Renal cortex interstitium (tissue), 11 donors: Measurements from ENCODE around the gene IFT57. TPM values are rescaled to one million over a fixed set of nuclear protein-coding genes. Genes with fewer than 3 reads are reported as not detected.
"Not testable (repeated sequence)": the region's sequence is repeated elsewhere in the genome, so short reads cannot be mapped to it uniquely, and the experiment has no call there.

Experiments
- DNase-seq, 11 donors: peaks; one replicate each; pipeline ENCODE4 v3.0.0-alpha.2; 2013; ENCODE audit warnings: low read depth in 9 of 11, low spot score in 4 of 11; ENCODE audit errors: extremely low read depth in 1 of 11
- polyA plus RNA-seq, 3 donors: library from polyadenylated mRNA; unstranded; fragments of 120-200 nt; gene quantifications; one replicate each; pipeline ENCODE4 v1.2.1, GENCODE V29; 2013; ENCODE audit not compliant: insufficient read length in 3 of 3

IFT57 gene
- polyA plus RNA-seq, 3 donors = 85.6 to 101 (median 97.5) TPM

GRCh38 chr3:108183181-108183580, 39.0 kb downstream of the IFT57 start:
- no peak for DNase-seq

DNA sequence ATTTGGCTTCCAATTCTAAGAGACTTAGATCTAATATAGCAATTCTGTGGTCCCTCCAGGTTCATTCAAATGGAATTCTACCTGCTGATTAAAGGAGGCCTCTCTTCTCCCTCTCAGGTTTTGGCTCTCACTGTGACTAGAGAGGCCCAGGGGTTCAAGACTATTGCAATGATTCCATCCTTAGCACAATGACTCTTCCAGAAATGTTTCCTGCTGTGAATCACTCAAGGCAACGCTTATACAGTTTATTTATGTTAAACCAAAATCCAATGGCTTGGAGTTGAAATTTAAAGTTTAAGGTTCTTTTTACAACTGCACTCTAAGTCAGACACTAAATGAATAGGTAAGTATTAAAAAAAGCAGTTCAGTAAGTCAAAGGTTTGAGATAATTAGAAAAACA, 39.9 kb downstream of the IFT57 start:
- DNase-seq = no peak

GRCh38 chr3:108181172-108181571, 41.1 kb downstream of the IFT57 start:
- no peak for DNase-seq

GRCh38 chr3:108180194-108180593, 42.0 kb downstream of the IFT57 start:
- no peak for DNase-seq

DNA sequence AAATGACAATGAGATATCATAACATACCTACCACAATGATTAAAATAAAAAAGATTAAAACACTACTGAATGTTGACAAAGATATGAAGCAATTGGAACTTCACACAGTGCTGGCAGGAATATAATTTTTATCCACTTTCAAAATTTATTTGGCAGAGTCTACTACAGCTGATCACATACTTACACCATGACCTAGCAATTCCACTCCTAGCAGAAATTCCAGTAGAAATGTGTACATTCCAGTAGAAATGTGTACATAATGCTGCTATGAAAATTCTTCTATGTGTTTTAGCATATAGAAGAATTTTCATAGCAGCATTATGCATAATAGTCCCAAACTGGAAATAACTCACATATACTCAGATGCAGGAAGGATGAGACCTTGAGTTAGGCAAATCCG, 43.5 kb downstream of the IFT57 start:
- no peak for DNase-seq

DNA sequence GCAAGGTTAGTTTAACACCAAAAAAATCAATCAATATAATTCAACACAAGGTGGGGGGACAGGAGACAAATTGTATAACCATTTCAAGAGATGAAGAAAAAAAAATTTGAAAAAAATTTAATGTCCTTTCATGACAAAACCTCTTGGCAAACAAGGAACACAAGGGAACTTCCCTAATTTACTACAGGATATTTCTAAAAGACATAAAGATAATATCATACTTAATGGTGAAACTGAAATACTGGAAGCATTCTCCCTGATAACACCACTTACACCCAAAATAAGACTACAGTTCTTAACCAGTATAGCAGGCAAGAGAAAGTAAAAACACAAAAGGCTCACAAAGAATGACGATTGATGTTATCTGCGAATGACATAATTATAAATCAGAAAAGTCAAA, 44.7 kb downstream of the IFT57 start:
- DNase-seq = no peak

GRCh38 chr3:108175352-108175751, 46.9 kb downstream of the IFT57 start:
- no peak for DNase-seq

GRCh38 chr3:108171106-108171505, 51.1 kb downstream of the IFT57 start:
- no peak for DNase-seq

- no peak for DNase-seq
These were observed 57.8 kb downstream of the IFT57 start for GRCh38 chr3:108164391-108164790.

DNA sequence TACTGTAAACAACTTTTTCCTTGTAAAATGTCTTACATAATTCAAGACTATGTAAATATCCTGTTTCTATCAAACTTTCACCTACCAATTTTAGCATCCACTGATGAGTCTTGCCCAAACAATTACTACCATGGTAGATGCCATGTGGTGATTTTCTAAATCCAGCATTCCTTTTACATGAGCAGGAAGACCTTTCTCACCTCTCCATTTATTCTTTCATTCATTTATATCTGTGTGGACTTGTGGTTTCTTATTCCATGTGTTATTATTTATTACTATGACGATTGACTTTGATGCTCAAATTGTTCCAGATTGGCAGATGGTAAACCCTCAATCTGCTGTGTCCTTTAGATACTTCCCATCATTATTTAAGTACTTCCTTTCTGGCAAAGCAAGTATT, 62.4 kb downstream of the IFT57 start:
- DNase-seq = no peak

- no peak for DNase-seq
These were observed 63.1 kb downstream of the IFT57 start for GRCh38 chr3:108159105-108159504.

DNA sequence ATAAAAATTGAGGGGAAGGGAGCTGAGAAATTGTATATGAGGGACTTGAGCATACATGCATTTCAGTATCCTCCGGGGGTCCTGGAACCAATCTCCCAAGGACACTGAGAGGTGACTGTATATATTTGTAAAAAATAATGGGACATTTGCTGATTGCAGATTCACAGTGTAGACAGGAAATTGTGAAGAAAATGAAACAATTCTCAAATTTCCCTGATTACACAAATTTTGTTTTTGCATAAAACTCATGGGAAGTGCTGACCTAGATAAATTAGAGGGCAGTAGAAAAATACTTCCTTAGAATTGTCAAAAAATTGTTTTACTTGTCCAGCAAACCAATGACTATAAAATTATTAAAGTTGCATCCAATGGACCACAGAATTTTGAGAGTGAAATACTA, 64.0 kb downstream of the IFT57 start:
- no peak for DNase-seq

DNA sequence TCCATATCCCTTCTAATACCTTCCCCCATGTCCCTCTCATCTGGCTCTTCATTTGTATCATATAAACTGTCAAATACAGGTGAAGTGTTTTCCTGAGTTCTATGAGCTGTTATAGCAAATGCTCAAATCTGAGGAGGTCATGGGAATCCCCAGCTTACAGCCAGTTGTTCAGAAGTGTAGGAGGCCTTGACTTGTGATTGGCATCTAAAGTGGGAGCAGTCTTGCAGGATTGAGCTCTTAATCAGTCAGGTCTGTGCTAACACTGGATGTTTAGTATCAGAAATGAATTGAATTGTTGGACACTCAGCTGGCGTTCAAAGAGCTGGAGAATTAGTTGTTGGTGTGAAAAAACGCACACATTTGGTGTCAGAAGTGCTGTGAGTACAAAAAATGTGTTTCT, 65.0 kb downstream of the IFT57 start:
- DNase-seq = no peak

- DNase-seq = no peak
These were observed 65.8 kb downstream of the IFT57 start for GRCh38 chr3:108156312-108156853.

DNA sequence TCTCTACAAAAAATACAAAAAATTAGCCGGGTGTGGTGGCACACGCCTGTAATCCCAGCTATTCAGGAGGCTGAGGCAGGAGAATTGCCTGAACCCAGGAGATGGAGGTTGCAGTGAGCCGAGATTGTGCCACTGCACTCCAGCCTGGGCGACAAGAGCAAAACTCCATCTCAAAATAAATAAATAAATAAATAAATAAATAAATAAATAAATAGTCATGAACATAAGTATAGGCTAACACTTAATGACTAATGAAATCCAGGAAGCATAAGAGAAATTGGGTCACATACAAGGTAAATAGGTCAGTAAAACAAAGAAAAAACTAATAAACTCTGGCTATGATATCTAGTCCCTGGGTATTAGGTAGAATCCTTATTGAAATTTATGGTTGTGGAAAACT, 66.6 kb downstream of the IFT57 start:
- not testable (repeated sequence) for DNase-seq

DNA sequence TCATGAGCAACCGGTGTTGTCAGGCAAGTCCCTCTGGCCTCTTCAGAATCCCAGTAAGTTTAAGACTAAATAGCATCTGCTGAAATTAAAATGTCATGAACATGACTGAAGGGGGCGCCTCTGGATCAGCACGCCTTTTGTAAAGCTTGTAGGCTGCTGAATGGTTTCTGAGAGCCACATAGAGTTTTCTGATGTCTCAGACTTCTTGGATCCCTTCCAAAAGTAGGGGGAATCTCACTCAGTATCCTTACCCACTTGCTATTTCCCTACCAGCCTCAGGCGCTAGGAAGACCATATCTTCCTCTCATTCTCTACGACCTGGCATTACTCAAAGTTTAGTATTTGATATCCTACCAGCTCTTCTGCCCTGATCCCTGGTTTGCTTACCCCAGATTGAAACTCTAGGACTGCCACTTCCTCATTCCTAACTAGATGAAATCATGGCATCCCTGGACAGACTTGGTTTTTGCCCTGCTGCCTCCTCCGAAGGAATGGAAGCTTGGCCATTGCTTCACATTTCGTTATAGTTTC, 68.7 kb downstream of the IFT57 start:
- DNase-seq = no peak

DNA sequence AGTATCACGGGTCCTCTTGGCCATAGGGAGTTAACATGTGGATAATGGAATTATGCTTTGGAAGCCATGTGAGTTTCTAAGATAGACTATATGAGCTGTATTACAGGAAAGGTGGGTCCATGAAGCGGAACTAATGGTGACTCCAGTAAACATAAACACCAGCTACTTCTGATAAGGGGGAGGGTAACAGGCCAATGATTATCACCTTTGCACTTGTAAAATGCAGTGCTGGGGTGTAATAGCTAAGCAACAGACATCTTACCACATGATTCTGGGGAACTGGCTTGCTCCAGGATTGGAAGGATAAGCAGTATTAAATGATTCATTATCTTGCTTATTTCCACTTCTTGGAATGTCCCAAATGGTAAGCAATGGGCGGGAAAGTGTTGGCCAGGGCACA, 70.0 kb downstream of the IFT57 start:
- DNase-seq = no peak

- DNase-seq = no peak
These were observed 72.0 kb downstream of the IFT57 start for GRCh38 chr3:108150200-108150599.

DNA sequence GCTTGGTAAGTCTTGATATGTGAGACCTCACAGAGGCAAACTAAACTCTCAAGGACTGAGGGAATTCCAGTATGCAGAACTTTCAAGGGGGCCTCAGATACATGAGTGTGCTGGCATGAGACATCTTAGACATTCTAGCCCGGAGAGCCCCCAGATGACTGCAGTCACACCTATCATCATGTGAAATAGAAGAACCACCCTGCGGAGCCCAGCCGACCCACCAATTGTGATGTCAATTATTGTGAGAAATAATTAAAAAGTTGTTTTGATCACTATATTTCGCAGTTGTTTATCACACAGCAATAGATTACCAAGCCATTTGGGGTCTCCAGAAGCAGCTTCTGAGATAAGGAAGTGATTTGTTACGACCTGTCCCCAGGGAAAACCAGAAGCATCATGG, 76.1 kb downstream of the IFT57 start:
- no peak for DNase-seq

DNA sequence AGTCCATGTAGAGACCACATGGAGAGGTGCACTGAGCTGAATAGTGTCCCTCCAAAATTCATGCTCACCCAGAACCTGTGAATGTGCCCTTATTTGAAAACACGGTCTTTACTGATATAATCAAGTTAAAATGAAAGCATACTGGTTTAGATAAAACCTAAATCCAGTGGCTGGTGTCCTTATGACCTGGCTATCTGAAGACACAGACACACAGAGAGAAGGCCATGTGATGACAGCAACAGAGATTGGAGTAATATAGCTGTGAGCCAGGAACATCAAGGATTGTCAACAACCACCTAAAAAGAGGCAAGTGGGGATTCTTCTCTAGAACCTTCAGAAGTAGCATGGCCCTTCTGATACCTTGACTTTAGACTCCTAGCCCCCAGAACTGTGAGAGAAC, 76.6 kb downstream of the IFT57 start:
- no peak for DNase-seq

DNA sequence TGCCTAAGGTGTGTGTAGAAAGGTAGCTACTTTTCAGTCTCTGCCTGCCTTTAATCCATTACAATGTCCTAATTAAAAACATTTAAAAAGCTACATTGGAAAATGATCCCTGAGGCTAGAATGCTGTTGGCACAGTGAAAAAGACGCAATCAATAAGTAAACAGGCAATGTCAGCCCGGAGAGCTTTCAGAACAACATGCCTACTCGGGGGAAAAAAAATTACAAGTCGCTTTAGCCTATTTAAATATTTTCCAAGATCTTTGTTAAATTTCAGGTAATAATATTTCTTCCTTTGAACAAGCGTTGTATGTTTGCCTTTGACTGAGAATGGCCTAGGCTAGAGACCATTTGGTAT, 84.8 kb downstream of the IFT57 start:
- DNase-seq = no peak
